ENCODE results near the gene COPB2.

COPB2 gene

GRCh38 chr3:139327231-139327630 is 62.2 kb downstream of the COPB2 start:
- peaks cover 35% of the 10 kb centered on the region for H3K27me3 ChIP-seq (ENCODE audit: insufficient read depth, insufficient read length)
- H3K4me3 ChIP-seq (ENCODE audit: insufficient read length, low read depth) = no peak overlapping the region
- no peak for DNase-seq (ENCODE audit: low read depth, low spot score)
- no peak for TF ChIP-seq ZNF274 (IDR thresholded peaks at IDR 0.05; ENCODE audit: low read depth, low read length)
- TF ChIP-seq YY1 (IDR thresholded peaks at IDR 0.05; ENCODE audit: insufficient read depth, insufficient read length) = no peak
- TF ChIP-seq SUZ12 (IDR thresholded peaks at IDR 0.05; ENCODE audit: extremely low read depth, insufficient read depth, insufficient read length) = no peak
- no peaks in the 10 kb centered on the region for H3K36me3 ChIP-seq (ENCODE audit: insufficient read depth, insufficient read length, low read length)
- H3K9me3 ChIP-seq (ENCODE audit: insufficient read depth, low read length) = no peaks in the 10 kb centered on the region
- H3K9ac ChIP-seq (ENCODE audit: insufficient read length, low read depth) = no peak overlapping the region
- H3K4me1 ChIP-seq (ENCODE audit: insufficient read depth, insufficient read length) = peaks cover 2% of the 10 kb centered on the region

- Histone ChIP-seq H3K9ac (ENCODE audit: insufficient read length, low read depth) (no peak overlapping the region), H3K27me3 (ENCODE audit: insufficient read depth, insufficient read length) (peaks cover 32% of the 10 kb centered on the region), H3K4me1 (ENCODE audit: insufficient read depth, insufficient read length) (peaks cover 2% of the 10 kb centered on the region), H3K36me3 (ENCODE audit: insufficient read depth, insufficient read length, low read length) (no peaks in the 10 kb centered on the region), H3K9me3 (ENCODE audit: insufficient read depth, low read length) (no peaks in the 10 kb centered on the region), H3K4me3 (ENCODE audit: insufficient read length, low read depth) (no peak overlapping the region)
- DNase-seq (ENCODE audit: low read depth, low spot score) = no peak
- no peak for TF ChIP-seq YY1 (IDR thresholded peaks at IDR 0.05; ENCODE audit: insufficient read depth, insufficient read length)
- no peak for TF ChIP-seq ZNF274 (IDR thresholded peaks at IDR 0.05; ENCODE audit: low read depth, low read length)
- no peak for TF ChIP-seq SUZ12 (IDR thresholded peaks at IDR 0.05; ENCODE audit: extremely low read depth, insufficient read depth, insufficient read length)
These were observed 62.7 kb downstream of the COPB2 start for GRCh38 chr3:139326707-139327106.

- Histone ChIP-seq H3K4me1 (ENCODE audit: insufficient read depth, insufficient read length) (peaks cover 2% of the 10 kb centered on the region), H3K27me3 (ENCODE audit: insufficient read depth, insufficient read length) (peaks cover 32% of the 10 kb centered on the region), H3K4me3 (ENCODE audit: insufficient read length, low read depth) (no peak overlapping the region), H3K9ac (ENCODE audit: insufficient read length, low read depth) (no peak overlapping the region), H3K9me3 (ENCODE audit: insufficient read depth, low read length) (no peaks in the 10 kb centered on the region), H3K36me3 (ENCODE audit: insufficient read depth, insufficient read length, low read length) (no peaks in the 10 kb centered on the region)
- TF ChIP-seq YY1 (IDR thresholded peaks at IDR 0.05; ENCODE audit: insufficient read depth, insufficient read length) = no peak
- no peak for TF ChIP-seq ZNF274 (IDR thresholded peaks at IDR 0.05; ENCODE audit: low read depth, low read length)
- TF ChIP-seq SUZ12 (IDR thresholded peaks at IDR 0.05; ENCODE audit: extremely low read depth, insufficient read depth, insufficient read length) = no peak
- no peak for DNase-seq (ENCODE audit: low read depth, low spot score)
These were observed 63.3 kb downstream of the COPB2 start for GRCh38 chr3:139326131-139326530.

GRCh38 chr3:139325551-139325950 is 63.9 kb downstream of the COPB2 start:
- Histone ChIP-seq H3K4me3 (ENCODE audit: insufficient read length, low read depth) (no peak overlapping the region), H3K4me1 (ENCODE audit: insufficient read depth, insufficient read length) (peaks cover 2% of the 10 kb centered on the region), H3K36me3 (ENCODE audit: insufficient read depth, insufficient read length, low read length) (no peaks in the 10 kb centered on the region), H3K9ac (ENCODE audit: insufficient read length, low read depth) (no peak overlapping the region), H3K9me3 (ENCODE audit: insufficient read depth, low read length) (no peaks in the 10 kb centered on the region), H3K27me3 (ENCODE audit: insufficient read depth, insufficient read length) (peaks cover 28% of the 10 kb centered on the region)
- DNase-seq (ENCODE audit: low read depth, low spot score) = no peak
- no peak for TF ChIP-seq SUZ12 (IDR thresholded peaks at IDR 0.05; ENCODE audit: extremely low read depth, insufficient read depth, insufficient read length)
- no peak for TF ChIP-seq ZNF274 (IDR thresholded peaks at IDR 0.05; ENCODE audit: low read depth, low read length)
- no peak for TF ChIP-seq YY1 (IDR thresholded peaks at IDR 0.05; ENCODE audit: insufficient read depth, insufficient read length)

GRCh38 chr3:139324456-139324855 is 65.0 kb downstream of the COPB2 start:
- H3K27me3 ChIP-seq (ENCODE audit: insufficient read depth, insufficient read length) = peaks cover 20% of the 10 kb centered on the region
- H3K36me3 ChIP-seq (ENCODE audit: insufficient read depth, insufficient read length, low read length) = no peaks in the 10 kb centered on the region
- H3K9ac ChIP-seq (ENCODE audit: insufficient read length, low read depth) = no peak overlapping the region
- H3K9me3 ChIP-seq (ENCODE audit: insufficient read depth, low read length) = no peaks in the 10 kb centered on the region
- H3K4me3 ChIP-seq (ENCODE audit: insufficient read length, low read depth) = no peak overlapping the region
- DNase-seq (ENCODE audit: low read depth, low spot score) = no peak
- no peak for TF ChIP-seq SUZ12 (IDR thresholded peaks at IDR 0.05; ENCODE audit: extremely low read depth, insufficient read depth, insufficient read length)
- no peak for TF ChIP-seq ZNF274 (IDR thresholded peaks at IDR 0.05; ENCODE audit: low read depth, low read length)
- TF ChIP-seq YY1 (IDR thresholded peaks at IDR 0.05; ENCODE audit: insufficient read depth, insufficient read length) = no peak
- peaks cover 2% of the 10 kb centered on the region for H3K4me1 ChIP-seq (ENCODE audit: insufficient read depth, insufficient read length)

- Histone ChIP-seq H3K36me3 (ENCODE audit: insufficient read depth, insufficient read length, low read length) (no peaks in the 10 kb centered on the region), H3K27me3 (ENCODE audit: insufficient read depth, insufficient read length) (peaks cover 9% of the 10 kb centered on the region), H3K9ac (ENCODE audit: insufficient read length, low read depth) (no peak overlapping the region), H3K4me1 (ENCODE audit: insufficient read depth, insufficient read length) (no peaks in the 10 kb centered on the region), H3K9me3 (ENCODE audit: insufficient read depth, low read length) (no peaks in the 10 kb centered on the region), H3K4me3 (ENCODE audit: insufficient read length, low read depth) (no peak overlapping the region)
- DNase-seq (ENCODE audit: low read depth, low spot score) = no peak
- TF ChIP-seq ZNF274 (IDR thresholded peaks at IDR 0.05; ENCODE audit: low read depth, low read length) (no peak), SUZ12 (IDR thresholded peaks at IDR 0.05; ENCODE audit: extremely low read depth, insufficient read depth, insufficient read length) (no peak), YY1 (IDR thresholded peaks at IDR 0.05; ENCODE audit: insufficient read depth, insufficient read length) (no peak)
These were observed 66.3 kb downstream of the COPB2 start for GRCh38 chr3:139323146-139323545.

- no peak for DNase-seq (ENCODE audit: low read depth, low spot score)
- peaks cover under 1% of the 10 kb centered on the region for H3K27me3 ChIP-seq (ENCODE audit: insufficient read depth, insufficient read length)
- no peaks in the 10 kb centered on the region for H3K4me1 ChIP-seq (ENCODE audit: insufficient read depth, insufficient read length)
- TF ChIP-seq SUZ12 (IDR thresholded peaks at IDR 0.05; ENCODE audit: extremely low read depth, insufficient read depth, insufficient read length) (no peak), YY1 (IDR thresholded peaks at IDR 0.05; ENCODE audit: insufficient read depth, insufficient read length) (no peak), ZNF274 (IDR thresholded peaks at IDR 0.05; ENCODE audit: low read depth, low read length) (no peak)
- H3K9me3 ChIP-seq (ENCODE audit: insufficient read depth, low read length) = no peaks in the 10 kb centered on the region
- no peak overlapping the region for H3K9ac ChIP-seq (ENCODE audit: insufficient read length, low read depth)
- no peaks in the 10 kb centered on the region for H3K36me3 ChIP-seq (ENCODE audit: insufficient read depth, insufficient read length, low read length)
- H3K4me3 ChIP-seq (ENCODE audit: insufficient read length, low read depth) = no peak overlapping the region
These were observed 67.1 kb downstream of the COPB2 start for GRCh38 chr3:139322346-139322745.

Data from NT2/D1 (cell line).